Esophagus muscularis mucosa (tissue), 3 donors: Measurements from ENCODE around the gene SNAP23.
A peak's percentile ranks its signal among the peaks of the same experiment; 100 is the strongest.

Experiments
- POLR2A ChIP-seq: fragments of 450-650 bp; IDR thresholded peaks from one replicate; pipeline ENCODE4 v1.6.1; 2017; ENCODE audit warnings: antibody characterized with exemption, moderate library complexity, mild to moderate bottlenecking, low read depth
- POLR2AphosphoS5 ChIP-seq, 2 donors: sonication (generic); formaldehyde crosslinking; IDR thresholded peaks; one replicate each; pipeline ENCODE4 v1.6.1; 2017; ENCODE audit warnings: antibody characterized with exemption in 2 of 2
- TF ChIP-seq, protein P1 (sequence below), 3 experiments: fragments of 200-600 bp in 2 of 3; fragments of 450-650 bp in 1 of 3; sonication (generic) in 2 of 3; IDR thresholded peaks; one replicate each; pipeline ENCODE4 v1.5.1; 2017 to 2019; ENCODE audit warnings: antibody characterized with exemption in 3 of 3, mild to moderate bottlenecking in 2 of 3, moderate library complexity in 1 of 3

GRCh38 chr15:42494998-42495360 is 455 bp upstream of the SNAP23 start:
- TF ChIP-seq POLR2A (no peak), POLR2AphosphoS5 (IDR thresholded peaks at IDR 0.05) (peak in 1 of 2 donors; percentile 2)
- TF ChIP-seq, protein P1, sequence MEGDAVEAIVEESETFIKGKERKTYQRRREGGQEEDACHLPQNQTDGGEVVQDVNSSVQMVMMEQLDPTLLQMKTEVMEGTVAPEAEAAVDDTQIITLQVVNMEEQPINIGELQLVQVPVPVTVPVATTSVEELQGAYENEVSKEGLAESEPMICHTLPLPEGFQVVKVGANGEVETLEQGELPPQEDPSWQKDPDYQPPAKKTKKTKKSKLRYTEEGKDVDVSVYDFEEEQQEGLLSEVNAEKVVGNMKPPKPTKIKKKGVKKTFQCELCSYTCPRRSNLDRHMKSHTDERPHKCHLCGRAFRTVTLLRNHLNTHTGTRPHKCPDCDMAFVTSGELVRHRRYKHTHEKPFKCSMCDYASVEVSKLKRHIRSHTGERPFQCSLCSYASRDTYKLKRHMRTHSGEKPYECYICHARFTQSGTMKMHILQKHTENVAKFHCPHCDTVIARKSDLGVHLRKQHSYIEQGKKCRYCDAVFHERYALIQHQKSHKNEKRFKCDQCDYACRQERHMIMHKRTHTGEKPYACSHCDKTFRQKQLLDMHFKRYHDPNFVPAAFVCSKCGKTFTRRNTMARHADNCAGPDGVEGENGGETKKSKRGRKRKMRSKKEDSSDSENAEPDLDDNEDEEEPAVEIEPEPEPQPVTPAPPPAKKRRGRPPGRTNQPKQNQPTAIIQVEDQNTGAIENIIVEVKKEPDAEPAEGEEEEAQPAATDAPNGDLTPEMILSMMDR (IDR thresholded peaks at IDR 0.05) = no peak
